HS-27A (cell line): Measurements from ENCODE around the gene KLHDC9.

Experiments
- DNase-seq: peaks from one replicate; pipeline ENCODE4 v3.0.0-alpha.2; 2012; ENCODE audit warnings: low read depth, missing footprints

The KLHDC9 gene

GRCh38 chr1:161131523-161132409 lies 33.6 kb downstream of the KLHDC9 start:
- no peak for DNase-seq

GRCh38 chr1:161132410-161133219 lies 34.5 kb downstream of the KLHDC9 start, which contains the start of gene DEDD:
Gene DEDD, minus strand, starts transcription at chr1:161132667. Its CDS starts 8,205 bp downstream, at chr1:161124462.
- DNase-seq, result peak; percentile 93

- DNase-seq, result no peak
Measured at GRCh38 chr1:161133220-161133740, 35.1 kb downstream of the KLHDC9 start.

- DNase-seq, result no peak
Measured at GRCh38 chr1:161137881-161138280, 39.7 kb downstream of the KLHDC9 start.

GRCh38 chr1:161138431-161138830 lies 40.3 kb downstream of the KLHDC9 start:
- DNase-seq, result no peak

- no peak for DNase-seq
Measured at GRCh38 chr1:161139766-161140165, 41.6 kb downstream of the KLHDC9 start.

GRCh38 chr1:161140755-161141400 lies 42.7 kb downstream of the KLHDC9 start:
- no peak for DNase-seq

- no peak for DNase-seq
Measured at GRCh38 chr1:161145832-161146231, 47.7 kb downstream of the KLHDC9 start.
